Upper lobe of right lung (tissue), 1 donor: ENCODE measurements around the gene CDC42EP4. TPM values are rescaled to one million over a fixed set of nuclear protein-coding genes. Genes with fewer than 3 reads are reported as not detected.

Experiments
- ATAC-seq: fragments of 200-7000 bp; cut with Tn5 transposase; one replicate; pipeline ENCODE4 v1.9.1; 2020; ENCODE audit warnings: mild to moderate bottlenecking, moderate library complexity
- DNase-seq: peaks from one replicate; pipeline ENCODE4 v3.0.0-alpha.2; 2020
- H3K27ac ChIP-seq: fragments of 200-600 bp; one replicate; pipeline ENCODE4 v1.8.0; 2022
- H3K27me3 ChIP-seq: fragments of 200-600 bp; one replicate; pipeline ENCODE4 v1.8.0; 2022; ENCODE audit warnings: mild to moderate bottlenecking
- H3K36me3 ChIP-seq: fragments of 200-600 bp; one replicate; pipeline ENCODE4 v1.8.0; 2022
- H3K4me1 ChIP-seq: fragments of 200-600 bp; one replicate; pipeline ENCODE4 v1.8.0; 2022
- H3K4me3 ChIP-seq: fragments of 200-600 bp; one replicate; pipeline ENCODE4 v1.8.0; 2022; ENCODE audit warnings: mild to moderate bottlenecking
- H3K9me3 ChIP-seq: fragments of 200-600 bp; one replicate; pipeline ENCODE4 v1.8.0; 2022
- intact Hi-C: fragments of 100-400 bp; cut with DNase I; formaldehyde crosslinking; loops from one replicate; pipeline ENCODE4 v1.11.0; 2022
- total RNA-seq: library from RNA; stranded (reverse); fragmentation: NEBNext Ultra II Directional; extraction: Animal tissue kit (Norgen Biotek cat#: 25700); gene quantifications from one replicate; pipeline ENCODE4 v1.2.1, GENCODE V29; 2021
- TF ChIP-seq, protein P1 (sequence below): fragments of 200-600 bp; IDR thresholded peaks from one replicate; pipeline ENCODE4 v1.8.0; 2022; ENCODE audit warnings: antibody characterized with exemption
- donor health status: DM: no; HTN: yes; CAD: no; lungs with severe emphysema.

CDC42EP4 gene
- total RNA-seq, 1 donor from 2014 or later = 59.0 TPM

DNA sequence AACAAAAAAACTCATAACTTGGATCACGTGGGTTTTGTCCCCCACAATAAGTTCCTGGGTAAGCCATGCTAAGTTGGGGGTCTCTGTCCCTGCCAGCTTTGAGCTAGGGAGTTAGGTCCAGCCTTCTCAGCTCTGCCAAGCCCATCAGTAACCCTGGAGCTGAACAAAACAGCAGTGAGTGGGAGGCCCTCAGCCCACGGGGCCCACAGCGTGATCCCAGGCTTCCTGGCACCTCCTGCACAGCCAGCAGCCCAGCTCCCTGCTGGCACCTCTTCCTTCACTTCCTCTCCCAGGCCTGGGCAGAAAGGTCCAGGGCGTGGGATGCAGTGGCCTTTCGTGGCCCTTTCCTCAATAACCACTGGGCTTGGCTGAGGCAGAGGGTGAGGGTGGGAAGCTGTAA lies 35.5 kb upstream of the CDC42EP4 start:
- H3K27me3 ChIP-seq = no peaks in the 10 kb centered on the region
- no peak overlapping the region for H3K4me3 ChIP-seq
- ATAC-seq (peak; percentile 30), DNase-seq (no peak)
- intact Hi-C loops = no loop called here
- peaks cover 3% of the 10 kb centered on the region for H3K4me1 ChIP-seq
- H3K36me3 ChIP-seq = no peaks in the 10 kb centered on the region
- TF ChIP-seq, protein P1, sequence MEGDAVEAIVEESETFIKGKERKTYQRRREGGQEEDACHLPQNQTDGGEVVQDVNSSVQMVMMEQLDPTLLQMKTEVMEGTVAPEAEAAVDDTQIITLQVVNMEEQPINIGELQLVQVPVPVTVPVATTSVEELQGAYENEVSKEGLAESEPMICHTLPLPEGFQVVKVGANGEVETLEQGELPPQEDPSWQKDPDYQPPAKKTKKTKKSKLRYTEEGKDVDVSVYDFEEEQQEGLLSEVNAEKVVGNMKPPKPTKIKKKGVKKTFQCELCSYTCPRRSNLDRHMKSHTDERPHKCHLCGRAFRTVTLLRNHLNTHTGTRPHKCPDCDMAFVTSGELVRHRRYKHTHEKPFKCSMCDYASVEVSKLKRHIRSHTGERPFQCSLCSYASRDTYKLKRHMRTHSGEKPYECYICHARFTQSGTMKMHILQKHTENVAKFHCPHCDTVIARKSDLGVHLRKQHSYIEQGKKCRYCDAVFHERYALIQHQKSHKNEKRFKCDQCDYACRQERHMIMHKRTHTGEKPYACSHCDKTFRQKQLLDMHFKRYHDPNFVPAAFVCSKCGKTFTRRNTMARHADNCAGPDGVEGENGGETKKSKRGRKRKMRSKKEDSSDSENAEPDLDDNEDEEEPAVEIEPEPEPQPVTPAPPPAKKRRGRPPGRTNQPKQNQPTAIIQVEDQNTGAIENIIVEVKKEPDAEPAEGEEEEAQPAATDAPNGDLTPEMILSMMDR = no peak
- no peak overlapping the region for H3K27ac ChIP-seq
- H3K9me3 ChIP-seq = no peaks in the 10 kb centered on the region

DNA sequence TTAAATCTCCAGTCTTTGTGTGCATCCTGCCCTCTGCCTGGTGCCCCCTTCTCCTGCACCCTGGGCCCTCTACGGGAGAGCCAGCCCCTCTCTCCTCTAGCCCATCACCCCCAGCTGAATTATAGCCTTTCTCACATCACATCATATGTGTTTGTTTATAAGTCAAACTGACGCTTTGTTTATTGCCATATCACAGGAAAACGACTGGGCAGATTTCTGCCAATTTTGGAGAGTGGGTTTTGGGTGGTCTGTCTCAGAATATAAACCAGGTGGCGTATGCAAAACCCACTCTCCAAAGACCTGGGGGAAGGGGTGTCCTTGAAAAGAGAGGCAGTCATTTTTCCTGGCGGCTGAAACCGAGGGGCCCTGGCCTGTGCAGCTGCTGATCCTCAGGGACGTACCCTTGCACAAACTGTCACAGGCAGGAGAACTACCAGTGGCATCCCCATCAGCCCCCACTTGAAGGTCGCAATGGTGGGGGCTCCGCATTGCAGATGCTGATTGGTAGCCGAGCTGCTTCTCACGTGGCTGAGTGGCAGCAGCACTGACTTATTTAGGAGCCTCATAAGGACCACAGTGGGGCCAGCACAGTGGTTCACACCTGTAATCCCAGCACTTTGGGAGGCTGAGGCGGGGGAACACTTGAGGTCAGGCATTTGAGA lies 34.8 kb upstream of the CDC42EP4 start:
- ATAC-seq = no peak

DNA sequence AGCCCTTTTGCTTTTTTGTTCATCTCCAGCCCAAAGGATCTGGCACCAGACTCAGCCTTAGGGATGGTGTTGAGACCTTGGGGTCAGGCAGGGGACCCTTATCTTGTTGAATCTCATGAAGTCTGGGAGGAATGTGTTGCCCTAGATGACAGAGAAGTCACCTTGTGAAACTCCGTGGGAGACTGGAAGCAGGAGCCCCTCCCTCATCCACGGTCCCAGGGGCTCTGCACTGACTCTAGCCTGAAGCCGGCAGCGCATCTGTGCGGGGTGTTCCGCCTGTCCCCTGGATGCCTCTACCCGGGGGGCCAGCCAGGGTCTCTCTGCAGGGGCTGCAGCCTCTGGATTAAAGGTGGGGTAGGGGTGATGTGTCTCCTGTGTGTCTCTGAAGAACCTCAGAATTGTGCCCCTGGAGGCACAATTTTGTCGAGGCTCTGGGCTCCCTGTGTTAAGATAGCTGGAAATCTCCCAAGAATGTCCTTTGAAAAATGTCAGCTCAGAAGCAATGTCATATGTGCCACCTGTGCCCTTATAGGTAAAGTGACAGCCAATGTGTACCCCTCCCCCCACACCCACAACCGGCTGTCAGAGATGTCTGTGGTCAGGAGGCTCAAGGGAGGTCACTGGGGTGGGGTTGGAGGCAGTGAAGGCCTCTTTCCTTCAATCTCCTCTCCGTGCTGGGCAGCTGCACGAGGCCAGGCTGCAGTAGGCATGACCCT lies 32.1 kb upstream of the CDC42EP4 start:
- no peak for DNase-seq
- Histone ChIP-seq H3K27me3 (no peaks in the 10 kb centered on the region), H3K36me3 (no peaks in the 10 kb centered on the region), H3K9me3 (no peaks in the 10 kb centered on the region), H3K4me1 (peaks cover 6% of the 10 kb centered on the region), H3K27ac (peak overlapping the region; percentile 36), H3K4me3 (no peak overlapping the region)
- TF ChIP-seq, protein P1 = no peak
- intact Hi-C loops = no loop called here
- ATAC-seq = no peak

More for the DNA sequence above, 34.8 kb upstream of the CDC42EP4 start:
- no peaks in the 10 kb centered on the region for H3K9me3 ChIP-seq
- no peak overlapping the region for H3K27ac ChIP-seq
- intact Hi-C loops = no loop called here
- peaks cover 6% of the 10 kb centered on the region for H3K4me1 ChIP-seq
- no peak for DNase-seq
- TF ChIP-seq, protein P1 = no peak
- H3K4me3 ChIP-seq = no peak overlapping the region
- H3K36me3 ChIP-seq = no peaks in the 10 kb centered on the region
- no peaks in the 10 kb centered on the region for H3K27me3 ChIP-seq

DNA sequence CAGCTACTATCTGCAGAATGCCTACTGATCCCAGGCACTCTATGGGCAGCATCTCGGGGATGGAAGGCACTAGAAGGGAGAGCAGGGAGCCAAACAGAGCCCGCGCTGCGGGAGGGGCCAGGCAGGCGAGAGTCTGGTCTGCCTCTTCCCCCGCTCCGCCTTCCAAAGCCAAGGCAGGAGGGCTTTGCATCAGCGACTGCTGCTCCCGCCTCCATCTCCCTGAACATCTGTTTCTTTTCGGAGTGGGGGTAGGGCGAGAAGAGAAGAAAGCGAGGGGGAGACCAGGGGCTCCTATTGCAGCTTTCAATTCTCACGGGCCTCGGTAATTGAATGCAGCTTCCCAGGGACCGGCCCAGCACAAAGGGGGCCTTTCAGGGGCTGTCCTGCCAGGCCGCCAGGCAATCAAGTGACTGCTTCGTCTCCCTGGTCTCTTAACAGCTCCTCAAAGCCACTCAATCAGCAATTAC lies 31.4 kb upstream of the CDC42EP4 start:
- no peaks in the 10 kb centered on the region for H3K36me3 ChIP-seq
- H3K27me3 ChIP-seq = no peaks in the 10 kb centered on the region
- H3K27ac ChIP-seq = peak overlapping the region; percentile 36
- H3K4me1 ChIP-seq = peaks cover 6% of the 10 kb centered on the region
- no peak overlapping the region for H3K4me3 ChIP-seq
- H3K9me3 ChIP-seq = no peaks in the 10 kb centered on the region
- DNase-seq (no peak), ATAC-seq (no peak)
- TF ChIP-seq, protein P1 = no peak
- intact Hi-C loops = no loop called here

DNA sequence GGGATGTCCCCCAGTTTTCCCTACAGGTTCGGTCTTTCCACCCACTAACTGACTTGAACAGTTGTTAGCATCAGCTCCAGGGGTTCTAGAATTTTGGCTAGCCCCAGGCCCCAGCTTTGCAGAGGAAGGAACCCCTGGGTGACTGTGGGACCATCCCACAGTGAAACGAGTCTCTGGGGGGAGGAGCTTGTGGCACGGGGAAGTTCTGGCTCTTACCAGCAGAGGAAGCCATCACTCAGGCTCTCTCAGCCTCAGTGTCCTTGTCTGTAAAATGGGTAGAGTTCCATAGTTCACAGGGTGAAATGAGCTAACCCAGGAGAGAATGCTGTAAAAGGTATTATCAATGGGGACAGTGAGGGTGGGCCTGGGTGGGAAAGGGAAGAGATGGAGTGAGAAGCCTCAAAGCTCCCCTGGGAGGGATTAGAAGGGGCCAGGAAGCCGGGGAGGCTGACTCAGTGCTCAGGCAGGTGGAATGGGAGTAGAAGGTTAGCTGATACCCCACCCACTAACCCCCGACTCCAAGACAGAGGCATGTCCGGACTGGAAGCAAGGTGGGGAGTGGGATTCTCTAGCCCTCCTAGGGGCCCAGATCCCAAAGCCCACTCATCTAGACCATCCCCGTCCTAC lies 30.9 kb upstream of the CDC42EP4 start:
- no peaks in the 10 kb centered on the region for H3K9me3 ChIP-seq
- ATAC-seq = no peak
- TF ChIP-seq, protein P1 = no peak
- peaks cover 6% of the 10 kb centered on the region for H3K4me1 ChIP-seq
- H3K4me3 ChIP-seq = no peak overlapping the region
- intact Hi-C loops = no loop called here
- no peak overlapping the region for H3K27ac ChIP-seq
- H3K36me3 ChIP-seq = no peaks in the 10 kb centered on the region
- H3K27me3 ChIP-seq = no peaks in the 10 kb centered on the region
- no peak for DNase-seq
